Choroid plexus epithelial cell (primary cell): ENCODE data around the gene MLLT3.

Experiments used
- DNase-seq: peaks from one replicate; pipeline ENCODE4 v3.0.0-alpha.2; 2010; ENCODE audit warnings: low read depth
- H3K4me3 ChIP-seq: 2 replicates; pipeline ENCODE4 v1.5.1; 2011; ENCODE audit warnings: low read depth, mild to moderate bottlenecking, control low read depth, low read length, moderate library complexity
- CTCF ChIP-seq: conservative IDR thresholded peaks from 2 replicates; pipeline ENCODE4 v1.5.1; 2011; ENCODE audit warnings: low read depth, mild to moderate bottlenecking, control low read depth, inconsistent platforms, low read length, moderate library complexity

Gene MLLT3

DNA sequence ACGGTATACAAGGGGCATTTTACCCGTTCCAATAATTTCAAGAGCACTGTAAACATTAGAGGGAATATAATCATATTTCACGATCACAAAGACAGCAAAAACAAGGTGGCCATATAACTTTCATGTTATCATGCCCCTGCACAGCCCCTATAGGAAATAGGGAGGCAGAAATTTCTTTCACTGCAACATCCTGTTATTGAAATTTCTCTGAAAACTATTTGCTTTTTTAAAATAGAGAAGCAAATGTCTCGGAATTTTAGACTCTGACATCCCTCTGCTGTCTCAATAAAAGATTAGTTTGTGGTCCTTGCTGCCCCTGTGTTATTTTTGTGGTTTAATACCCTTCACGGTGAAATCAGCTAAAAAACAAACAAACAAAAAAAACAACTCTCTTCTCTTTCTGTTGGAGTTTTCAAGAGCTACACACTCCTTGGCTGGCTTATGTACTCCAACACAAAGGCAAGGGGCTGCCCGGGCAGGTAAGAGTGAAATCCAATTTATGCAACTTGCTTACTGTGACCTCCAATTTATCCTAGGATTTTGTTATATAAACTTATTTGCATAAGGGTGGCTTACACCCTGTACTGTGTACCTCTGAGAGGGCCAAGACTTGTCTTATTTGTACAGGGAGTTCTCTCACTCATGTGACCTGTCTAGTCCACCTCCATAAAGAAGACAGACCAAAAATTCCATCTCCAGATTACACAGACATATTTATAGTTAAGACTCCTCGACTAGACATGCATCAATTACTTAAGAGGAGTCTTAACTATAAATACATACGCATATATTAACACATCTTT, 223.6 kb downstream of the MLLT3 start:
- TF ChIP-seq CTCF = no peak
- no peak overlapping the region for H3K4me3 ChIP-seq
- DNase-seq = no peak

DNA sequence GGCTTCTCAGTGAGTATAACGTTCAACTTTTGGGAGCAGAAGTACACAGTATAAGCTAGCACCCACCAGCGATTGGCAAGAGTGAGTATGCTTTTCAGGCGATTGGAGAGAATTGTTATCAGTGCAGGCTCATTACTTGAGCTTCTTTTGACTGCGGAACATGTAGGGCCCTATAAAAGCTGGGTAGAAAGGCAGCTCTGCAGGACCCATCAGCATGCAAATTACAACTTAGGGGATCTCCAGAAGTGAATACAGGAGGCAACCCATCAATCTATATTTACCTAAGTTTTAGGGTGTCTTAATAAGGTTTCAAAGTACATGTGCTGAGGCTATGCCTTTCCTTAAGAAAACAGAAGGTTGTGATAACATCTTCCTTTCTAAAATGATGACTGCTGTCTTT, 225.0 kb downstream of the MLLT3 start:
- no peak for TF ChIP-seq CTCF
- no peak for DNase-seq
- H3K4me3 ChIP-seq = no peak overlapping the region

DNA sequence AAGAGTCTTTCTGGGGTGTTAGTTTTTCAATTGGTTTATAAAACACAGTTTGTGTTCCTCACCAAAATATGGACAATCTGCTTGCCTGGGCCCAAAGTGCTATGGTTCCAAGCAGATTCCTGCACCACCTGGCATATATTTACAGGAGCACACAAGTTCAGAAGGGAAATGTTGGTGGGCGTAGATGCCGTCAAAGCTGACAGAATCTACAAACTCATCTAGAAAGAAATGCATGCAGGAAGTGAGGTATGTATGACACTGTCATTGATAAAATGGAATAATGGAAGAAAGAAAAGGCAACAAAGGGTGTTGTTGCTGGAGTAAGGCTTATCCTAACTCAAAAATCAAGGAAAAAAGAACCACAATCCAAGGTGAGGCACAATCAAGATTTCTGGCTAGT, 225.8 kb downstream of the MLLT3 start:
- no peak for DNase-seq
- H3K4me3 ChIP-seq = no peak overlapping the region
- no peak for TF ChIP-seq CTCF

- TF ChIP-seq CTCF = no peak
- no peak overlapping the region for H3K4me3 ChIP-seq
- DNase-seq = no peak
Observed at GRCh38 chr9:20395651-20396050, 226.6 kb downstream of the MLLT3 start.

GRCh38 chr9:20394969-20395368, 227.3 kb downstream of the MLLT3 start:
- DNase-seq = no peak
- no peak overlapping the region for H3K4me3 ChIP-seq
- no peak for TF ChIP-seq CTCF

GRCh38 chr9:20391208-20391607, 231.1 kb downstream of the MLLT3 start:
- TF ChIP-seq CTCF = no peak
- DNase-seq = no peak
- no peak overlapping the region for H3K4me3 ChIP-seq

- DNase-seq = no peak
- no peak overlapping the region for H3K4me3 ChIP-seq
- TF ChIP-seq CTCF = no peak
Observed at GRCh38 chr9:20390400-20390799, 231.9 kb downstream of the MLLT3 start.
